Calu3 (cell line): Measurements from ENCODE around the gene MGMT. TPM values are rescaled to one million over a fixed set of nuclear protein-coding genes. Genes with fewer than 3 reads are reported as not detected.

ENCODE experiments used
- BruUV-seq: library from RNA; stranded (reverse); fragments of 400-500 nt; replicated peaks from 2 replicates; lab custom pipeline; 2021; lab: Mats Ljungman, UMichigan
- CTCF ChIA-PET: fragments of 300-600 bp; sonication (Branson Sonifier 250); formaldehyde crosslinking; loops from one replicate; lab custom pipeline; 2022; ENCODE audit warnings: antibody characterized with exemption; lab: Charles Lee
- DNase-seq: peaks from one replicate; pipeline ENCODE4 v3.0.0; 2022
- H3K27ac Mint-ChIP-seq: one replicate; pipeline ENCODE4 v1.8.0; 2022; ENCODE audit warnings: mixed read lengths; ENCODE audit not compliant: unreplicated experiment
- H3K27me3 Mint-ChIP-seq: one replicate; pipeline ENCODE4 v1.8.0; 2022; ENCODE audit warnings: mixed read lengths; ENCODE audit not compliant: unreplicated experiment
- H3K36me3 Mint-ChIP-seq: one replicate; pipeline ENCODE4 v1.8.0; 2022; ENCODE audit warnings: mild to moderate bottlenecking, moderate library complexity, mixed read lengths; ENCODE audit not compliant: insufficient read depth, unreplicated experiment
- H3K4me1 Mint-ChIP-seq: one replicate; pipeline ENCODE4 v1.8.0; 2022; ENCODE audit warnings: mild to moderate bottlenecking, low read depth, mixed read lengths; ENCODE audit not compliant: unreplicated experiment
- H3K4me3 Mint-ChIP-seq: one replicate; pipeline ENCODE4 v1.8.0; 2022; ENCODE audit warnings: mild to moderate bottlenecking, low read depth, moderate library complexity, mixed read lengths; ENCODE audit not compliant: unreplicated experiment
- H3K9me3 Mint-ChIP-seq: one replicate; pipeline ENCODE4 v1.8.0; 2022; ENCODE audit warnings: low read depth, mixed read lengths; ENCODE audit not compliant: unreplicated experiment
- CTCF ChIP-seq: fragments of 200-600 bp; IDR thresholded peaks from one replicate; pipeline ENCODE4 v1.8.0; 2022; ENCODE audit warnings: antibody characterized with exemption; ENCODE audit not compliant: unreplicated experiment
- intact Hi-C: fragments of 100-400 bp; cut with micrococcal nuclease; formaldehyde crosslinking; loops from one replicate; pipeline ENCODE4 v1.10.0; 2022; ENCODE audit not compliant: unreplicated experiment
- total RNA-seq: library from RNA; stranded (reverse); gene quantifications from 2 replicates; pipeline ENCODE4 v1.2.3, GENCODE V29; 2022

Gene MGMT
- total RNA-seq, 1 experiment from 2014 or later = 8.3 TPM

- intact Hi-C loops = no loop called here
- H3K27ac Mint-ChIP-seq = no peak overlapping the region
- BruUV-seq = no TSS peak
- TF ChIP-seq CTCF = no peak
- CTCF ChIA-PET = no interaction called here
- no peaks in the 10 kb centered on the region for H3K27me3 Mint-ChIP-seq
- peaks cover 2% of the 10 kb centered on the region for H3K9me3 Mint-ChIP-seq
- no peak for DNase-seq
- no peaks in the 10 kb centered on the region for H3K36me3 Mint-ChIP-seq
- H3K4me1 Mint-ChIP-seq = no peaks in the 10 kb centered on the region
- H3K4me3 Mint-ChIP-seq = no peak overlapping the region
Observed at GRCh38 chr10:129741978-129742741, 275.1 kb downstream of the MGMT start.

- no peak for DNase-seq
- Mint-ChIP-seq H3K27me3 (no peaks in the 10 kb centered on the region), H3K4me3 (no peak overlapping the region), H3K4me1 (no peaks in the 10 kb centered on the region), H3K27ac (no peak overlapping the region), H3K9me3 (peaks cover 2% of the 10 kb centered on the region), H3K36me3 (no peaks in the 10 kb centered on the region)
- TF ChIP-seq CTCF = no peak
- intact Hi-C loops = no loop called here
- no TSS peak for BruUV-seq
- CTCF ChIA-PET = no interaction called here
Observed at GRCh38 chr10:129742742-129743550, 275.9 kb downstream of the MGMT start.

GRCh38 chr10:129743738-129744133, 276.7 kb downstream of the MGMT start:
- no peaks in the 10 kb centered on the region for H3K4me1 Mint-ChIP-seq
- TF ChIP-seq CTCF = no peak
- no peak overlapping the region for H3K4me3 Mint-ChIP-seq
- no peaks in the 10 kb centered on the region for H3K36me3 Mint-ChIP-seq
- BruUV-seq = no TSS peak
- no peak overlapping the region for H3K27ac Mint-ChIP-seq
- H3K9me3 Mint-ChIP-seq = peaks cover 7% of the 10 kb centered on the region
- no peak for DNase-seq
- intact Hi-C loops = no loop called here
- no peaks in the 10 kb centered on the region for H3K27me3 Mint-ChIP-seq
- CTCF ChIA-PET = no interaction called here

- no peaks in the 10 kb centered on the region for H3K36me3 Mint-ChIP-seq
- no peak for DNase-seq
- no peak for TF ChIP-seq CTCF
- H3K27ac Mint-ChIP-seq = no peak overlapping the region
- intact Hi-C loops = no loop called here
- no peaks in the 10 kb centered on the region for H3K4me1 Mint-ChIP-seq
- H3K4me3 Mint-ChIP-seq = no peak overlapping the region
- peaks cover 11% of the 10 kb centered on the region for H3K9me3 Mint-ChIP-seq
- no peaks in the 10 kb centered on the region for H3K27me3 Mint-ChIP-seq
- CTCF ChIA-PET = no interaction called here
- BruUV-seq = no TSS peak
Observed at GRCh38 chr10:129744134-129745111, 277.4 kb downstream of the MGMT start.
